HG02759 (cell line): Measurements from ENCODE around the gene OTOP1.
"Not testable (repeated sequence)": the region's sequence is repeated elsewhere in the genome, so short reads cannot be mapped to it uniquely, and the experiment has no call there.

ENCODE experiments used
- ATAC-seq: cut with Tn5 transposase; IDR thresholded peaks from one replicate; pipeline ENCODE4 v1.9.1; 2021; ENCODE audit warnings: mild to moderate bottlenecking, moderate library complexity; ENCODE audit not compliant: unreplicated experiment

Gene OTOP1

GRCh38 chr4:4164532-4165173 lies 62.1 kb downstream of the OTOP1 start:
- ATAC-seq = not testable (repeated sequence)

GRCh38 chr4:4162186-4162585 lies 64.5 kb downstream of the OTOP1 start:
- not testable (repeated sequence) for ATAC-seq

GRCh38 chr4:4160956-4161665 lies 65.6 kb downstream of the OTOP1 start:
- not testable (repeated sequence) for ATAC-seq

DNA sequence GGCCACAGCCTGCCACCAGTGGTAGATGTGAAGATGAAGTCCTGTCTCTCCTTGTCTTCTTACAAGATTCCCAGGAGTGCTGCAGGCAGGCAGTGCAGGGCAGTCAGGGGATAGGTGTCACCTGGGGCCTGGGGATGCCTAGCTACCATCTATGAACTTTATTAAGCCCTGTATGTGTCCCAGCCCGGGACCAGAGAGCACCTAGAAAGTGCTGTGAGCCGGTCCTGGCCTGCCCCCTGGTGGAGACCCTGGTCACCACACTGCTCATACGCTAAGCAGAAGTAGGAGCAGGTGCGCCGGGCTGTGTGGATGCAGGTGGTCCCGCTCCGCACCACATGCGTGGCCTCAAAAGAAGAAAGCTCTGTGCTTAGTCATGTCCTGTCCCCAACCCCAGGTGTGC lies 81.1 kb downstream of the OTOP1 start:
- ATAC-seq = not testable (repeated sequence)

DNA sequence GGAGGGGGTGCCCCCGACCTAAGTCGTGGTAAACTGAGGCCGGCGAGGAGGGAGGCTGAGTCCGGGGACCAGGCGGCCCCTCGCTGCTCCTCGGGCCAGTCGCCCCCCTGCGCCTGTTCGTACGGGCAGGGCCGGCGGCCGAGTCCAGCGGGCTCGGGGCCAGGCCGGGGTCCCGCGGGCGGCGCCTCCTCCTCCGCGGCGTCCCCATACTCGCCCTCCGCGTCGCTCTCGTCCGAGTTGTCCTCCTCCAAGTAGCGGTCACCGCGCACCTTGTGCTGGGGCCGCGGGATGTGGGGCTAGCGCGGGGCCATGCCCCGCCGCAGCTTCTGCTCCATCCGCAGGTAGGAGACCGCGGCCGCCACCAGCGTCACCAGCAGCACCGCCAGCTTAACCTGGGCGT lies 83.4 kb downstream of the OTOP1 start:
- ATAC-seq = not testable (repeated sequence)

DNA sequence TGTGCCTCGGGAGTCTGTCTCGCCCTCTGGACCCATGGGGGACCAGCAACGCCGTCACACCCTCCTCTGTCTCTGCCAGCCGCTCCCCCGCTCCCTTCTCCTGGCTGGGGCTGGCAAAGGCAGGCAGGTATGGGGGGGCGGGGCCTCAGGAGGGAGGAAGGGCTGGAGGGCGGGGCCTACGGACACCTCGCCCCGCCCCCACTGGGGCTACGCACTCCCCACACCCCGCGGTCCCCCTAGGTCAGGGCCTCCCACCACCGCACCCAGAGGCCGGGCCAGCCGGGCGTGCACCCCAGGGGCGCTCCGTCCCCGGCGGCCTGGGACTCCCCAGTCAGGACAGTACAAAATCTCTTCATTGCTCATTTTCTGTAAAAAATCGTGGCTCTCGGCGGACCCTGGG lies 84.0 kb downstream of the OTOP1 start:
- not testable (repeated sequence) for ATAC-seq

DNA sequence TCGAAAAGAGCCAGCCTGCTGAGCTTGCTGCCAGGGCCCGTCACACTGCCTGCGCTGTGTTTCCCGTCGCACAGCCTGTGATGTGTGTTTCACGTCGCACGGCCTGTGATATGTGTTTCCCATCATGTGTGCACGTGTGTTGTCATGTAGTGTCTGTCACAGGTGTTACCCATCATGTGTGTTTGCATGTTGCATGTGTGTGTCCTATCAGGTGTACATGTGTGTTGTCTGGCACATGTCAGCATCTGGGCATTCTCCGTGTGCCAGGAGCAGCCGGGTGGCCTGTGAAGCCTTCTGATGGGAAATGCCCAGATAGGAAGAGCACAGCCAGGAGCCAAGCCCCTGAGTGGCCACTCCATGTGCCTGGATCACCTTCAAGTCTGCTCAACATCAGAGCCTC lies 85.5 kb downstream of the OTOP1 start:
- not testable (repeated sequence) for ATAC-seq
